ENCODE measurements around the gene CEP170B. TPM values are rescaled to one million over a fixed set of nuclear protein-coding genes. Genes with fewer than 3 reads are reported as not detected.

CEP170B gene
- total and polyA plus RNA-seq, 2 donors (not counting 1 experiment from before 2014, with no cell fraction given): 0.16 to 0.59 TPM

DNA sequence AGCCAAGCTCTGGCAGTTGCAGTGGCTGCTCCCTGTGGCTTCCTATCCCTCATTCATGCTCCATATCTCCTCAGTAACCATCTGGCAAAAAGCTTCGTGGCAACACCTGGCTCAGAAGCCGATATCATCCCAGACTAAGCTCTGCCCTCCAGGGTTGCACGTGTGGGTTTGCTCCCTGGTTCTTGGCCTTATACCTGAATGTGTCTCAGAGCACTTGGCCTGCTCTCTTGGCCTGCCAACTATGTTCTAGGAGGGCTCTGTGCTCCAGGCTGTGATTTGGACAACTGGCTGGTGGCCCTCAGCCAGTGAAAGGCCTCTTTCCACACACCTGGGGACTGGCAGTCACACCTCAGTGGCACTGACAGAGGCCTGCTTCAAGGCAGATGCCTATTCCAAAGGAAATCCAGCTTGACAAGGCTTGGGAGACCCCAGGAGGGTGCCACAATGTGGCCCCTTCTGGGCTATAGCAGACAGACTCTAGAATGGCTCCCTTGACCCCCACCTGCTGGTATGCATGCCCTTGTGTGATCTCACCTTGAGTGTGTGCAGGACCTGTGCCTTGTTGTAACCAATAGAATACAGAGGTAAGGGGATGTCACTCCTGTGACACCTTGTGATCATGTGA is 70.1 kb downstream of the CEP170B start:
- TF ChIP-seq EZH2 (IDR thresholded peaks at IDR 0.05; ENCODE audit: borderline replicate concordance, insufficient read depth, low read depth, low read length, poor library complexity, severe bottlenecking): no peak
- TF ChIP-seq, protein P1, sequence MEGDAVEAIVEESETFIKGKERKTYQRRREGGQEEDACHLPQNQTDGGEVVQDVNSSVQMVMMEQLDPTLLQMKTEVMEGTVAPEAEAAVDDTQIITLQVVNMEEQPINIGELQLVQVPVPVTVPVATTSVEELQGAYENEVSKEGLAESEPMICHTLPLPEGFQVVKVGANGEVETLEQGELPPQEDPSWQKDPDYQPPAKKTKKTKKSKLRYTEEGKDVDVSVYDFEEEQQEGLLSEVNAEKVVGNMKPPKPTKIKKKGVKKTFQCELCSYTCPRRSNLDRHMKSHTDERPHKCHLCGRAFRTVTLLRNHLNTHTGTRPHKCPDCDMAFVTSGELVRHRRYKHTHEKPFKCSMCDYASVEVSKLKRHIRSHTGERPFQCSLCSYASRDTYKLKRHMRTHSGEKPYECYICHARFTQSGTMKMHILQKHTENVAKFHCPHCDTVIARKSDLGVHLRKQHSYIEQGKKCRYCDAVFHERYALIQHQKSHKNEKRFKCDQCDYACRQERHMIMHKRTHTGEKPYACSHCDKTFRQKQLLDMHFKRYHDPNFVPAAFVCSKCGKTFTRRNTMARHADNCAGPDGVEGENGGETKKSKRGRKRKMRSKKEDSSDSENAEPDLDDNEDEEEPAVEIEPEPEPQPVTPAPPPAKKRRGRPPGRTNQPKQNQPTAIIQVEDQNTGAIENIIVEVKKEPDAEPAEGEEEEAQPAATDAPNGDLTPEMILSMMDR (IDR thresholded peaks at IDR 0.05): no peak
- Mint-ChIP-seq H3K4me3 (no peak overlapping the region), H3K9me3 (ENCODE audit: insufficient read depth) (no peaks in the 10 kb centered on the region), H3K27ac (no peak overlapping the region), H3K4me1 (peaks cover 10% of the 10 kb centered on the region), H3K27me3 (peaks cover 4% of the 10 kb centered on the region)
- no peaks in the 10 kb centered on the region for H3K79me2 ChIP-seq (ENCODE audit: control insufficient read depth, insufficient read depth, low read length)
- DNase-seq (no peak), ATAC-seq (ENCODE audit: low read depth) (no peak)
- H3K4me1 ChIP-seq (ENCODE audit: control insufficient read depth in 2 of 2, insufficient read depth in 2 of 2, low read length in 2 of 2): peaks cover 3 to 16% of the 10 kb centered on the region in 2 donors
- H3K27ac ChIP-seq (ENCODE audit: low read length in 2 of 2): no peak overlapping the region
- H4K20me1 ChIP-seq (ENCODE audit: control insufficient read depth, insufficient read depth, low read length, poor library complexity, severe bottlenecking): no peaks in the 10 kb centered on the region
- no peak overlapping the region for H3K9ac ChIP-seq (ENCODE audit: low read length)
- no peak overlapping the region for H3K4me3 ChIP-seq (ENCODE audit: control extremely low read depth in 1 of 5, extremely low read depth in 1 of 5, insufficient read depth in 1 of 5, low read depth in 2 of 5, low read length in 4 of 5)
- no peaks in the 10 kb centered on the region for H3K9me3 ChIP-seq (ENCODE audit: control extremely low read depth in 1 of 3, control insufficient read depth in 2 of 3, insufficient read depth in 1 of 3, low read length in 2 of 3)
- ChIA-PET POLR2A (interaction anchor here (0.6 kb wide), 1 partner anchor 269 kb away, joined by 6 read pairs; no protein-coding TSS in a partner anchor), CTCF (interaction anchor here (1.0 to 5.6 kb wide), 3 partner anchors 40 to 167 kb away, joined by 4 to 34 read pairs (median 4); no protein-coding TSS in a partner anchor)
- H3K27me3 ChIP-seq (replicated peaks in 1 of 4; ENCODE audit: control extremely low read depth in 1 of 4, control insufficient read depth in 3 of 4, insufficient read depth in 4 of 4, low read length in 3 of 4): peaks cover 0 to 7% (median 2%) of the 10 kb centered on the region in 4 experiments
- H3K36me3 ChIP-seq (replicated peaks in 1 of 2; ENCODE audit: control extremely low read depth in 1 of 2, control insufficient read depth in 1 of 2, extremely low read depth in 1 of 2, insufficient read depth in 2 of 2, low read length in 1 of 2): peaks cover 0 to 6% of the 10 kb centered on the region in 2 experiments
- no peak overlapping the region for H3K4me2 ChIP-seq (replicated peaks; ENCODE audit: low read depth, low read length, poor library complexity, severe bottlenecking)
- intact Hi-C loops (cut with micrococcal nuclease): no loop called here
- 82% methylated on average over 3 of the region's 3 CpGs for WGBS (ENCODE audit: insufficient coverage)
- H2AFZ ChIP-seq (ENCODE audit: insufficient read depth, low read depth, low read length, poor library complexity, severe bottlenecking): no peak overlapping the region

DNA sequence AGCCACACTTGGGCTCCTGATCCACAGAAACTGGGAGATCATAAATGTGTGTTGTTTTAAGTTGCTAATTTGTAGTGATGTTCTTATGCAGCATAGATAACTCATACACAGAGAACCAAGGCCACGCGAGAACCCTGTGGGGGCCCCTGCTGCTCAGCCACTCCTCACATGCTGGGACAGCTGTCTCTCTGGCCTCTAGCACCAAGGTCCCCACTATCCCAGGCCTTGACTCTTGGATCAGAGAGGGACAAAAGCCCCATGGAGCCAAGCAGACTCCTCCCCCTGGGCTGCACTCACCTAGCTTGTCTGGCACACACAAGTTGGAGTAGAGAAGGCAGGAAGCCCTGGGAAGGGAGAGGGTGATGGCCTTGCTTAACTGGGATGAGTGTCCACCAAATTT is 70.9 kb downstream of the CEP170B start:
- DNase-seq: no peak
- Histone ChIP-seq H3K9ac (ENCODE audit: low read length) (no peak overlapping the region), H3K4me3 (ENCODE audit: control extremely low read depth in 1 of 5, extremely low read depth in 1 of 5, insufficient read depth in 1 of 5, low read depth in 2 of 5, low read length in 4 of 5) (no peak overlapping the region), H3K27me3 (replicated peaks in 1 of 4; ENCODE audit: control extremely low read depth in 1 of 4, control insufficient read depth in 3 of 4, insufficient read depth in 4 of 4, low read length in 3 of 4) (peaks cover 0 to 7% (median 2%) of the 10 kb centered on the region in 4 experiments), H3K4me2 (replicated peaks; ENCODE audit: low read depth, low read length, poor library complexity, severe bottlenecking) (no peak overlapping the region), H4K20me1 (ENCODE audit: control insufficient read depth, insufficient read depth, low read length, poor library complexity, severe bottlenecking) (no peaks in the 10 kb centered on the region), H3K4me1 (ENCODE audit: control insufficient read depth in 2 of 2, insufficient read depth in 2 of 2, low read length in 2 of 2) (peaks cover 3 to 16% of the 10 kb centered on the region in 2 donors), H3K9me3 (ENCODE audit: control extremely low read depth in 1 of 3, control insufficient read depth in 2 of 3, insufficient read depth in 1 of 3, low read length in 2 of 3) (no peaks in the 10 kb centered on the region), H2AFZ (ENCODE audit: insufficient read depth, low read depth, low read length, poor library complexity, severe bottlenecking) (no peak overlapping the region), H3K27ac (ENCODE audit: low read length in 2 of 2) (no peak overlapping the region), H3K79me2 (ENCODE audit: control insufficient read depth, insufficient read depth, low read length) (no peaks in the 10 kb centered on the region), H3K36me3 (replicated peaks in 1 of 2; ENCODE audit: control extremely low read depth in 1 of 2, control insufficient read depth in 1 of 2, extremely low read depth in 1 of 2, insufficient read depth in 2 of 2, low read length in 1 of 2) (peaks cover 0 to 2% of the 10 kb centered on the region in 2 experiments)
- Mint-ChIP-seq H3K4me3 (no peak overlapping the region), H3K27me3 (peaks cover 4% of the 10 kb centered on the region), H3K4me1 (peaks cover 10% of the 10 kb centered on the region), H3K9me3 (ENCODE audit: insufficient read depth) (no peaks in the 10 kb centered on the region), H3K27ac (no peak overlapping the region)
- ChIA-PET CTCF (interaction anchor here (0.5 to 5.6 kb wide), 3 partner anchors 41 to 110 kb away, joined by 4 to 34 read pairs (median 4); no protein-coding TSS in a partner anchor), POLR2A (no interaction called here)
- intact Hi-C loops (cut with micrococcal nuclease): no loop called here
- TF ChIP-seq, protein P1 (IDR thresholded peaks at IDR 0.05): no peak
- no peak for TF ChIP-seq EZH2 (IDR thresholded peaks at IDR 0.05; ENCODE audit: borderline replicate concordance, insufficient read depth, low read depth, low read length, poor library complexity, severe bottlenecking)
- WGBS (ENCODE audit: insufficient coverage): 30% methylated on average over 2 of the region's 2 CpGs
- no peak for ATAC-seq (ENCODE audit: low read depth)
